HL-60 (cell line): Measurements from ENCODE around the gene RLN1.

Experiments used
- GABPA ChIP-seq: IDR thresholded peaks from 2 replicates; pipeline ENCODE4 v1.6.1; 2012; ENCODE audit warnings: low read depth
- POLR2AphosphoS5 ChIP-seq: IDR thresholded peaks from 2 replicates; pipeline ENCODE4 v1.6.1; 2012; ENCODE audit warnings: low read depth
- SPI1 ChIP-seq: IDR thresholded peaks from 2 replicates; pipeline ENCODE4 v1.6.1; 2012; ENCODE audit warnings: low read depth, mild to moderate bottlenecking, borderline replicate concordance
- TF ChIP-seq, protein P1 (sequence below): IDR thresholded peaks from one replicate; pipeline ENCODE4 v1.5.1; 2011; ENCODE audit warnings: low read length, control low read depth, inconsistent platforms; ENCODE audit not compliant: insufficient read depth

DNA sequence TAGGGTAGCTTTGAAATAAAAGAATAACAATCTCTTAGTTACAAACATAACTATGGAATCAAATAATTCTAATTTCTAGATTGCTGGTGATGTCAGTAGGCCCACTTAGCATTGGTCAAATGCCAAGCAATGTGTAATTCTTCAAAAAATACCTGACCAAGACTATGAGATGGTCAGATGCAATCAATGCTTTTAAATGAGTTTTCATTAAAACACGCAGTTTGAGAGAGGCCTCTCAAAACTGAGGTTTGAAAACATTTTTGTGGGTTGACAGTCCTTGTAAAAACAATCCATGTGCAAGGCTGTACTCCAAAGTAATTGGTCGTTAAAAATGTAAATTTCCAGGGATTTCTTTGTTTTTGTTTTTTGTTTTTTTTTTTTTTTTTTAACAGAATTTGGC, 33.9 kb downstream of the RLN1 start:
- TF ChIP-seq POLR2AphosphoS5 (no peak), SPI1 (no peak), GABPA (no peak)
- TF ChIP-seq, protein P1, sequence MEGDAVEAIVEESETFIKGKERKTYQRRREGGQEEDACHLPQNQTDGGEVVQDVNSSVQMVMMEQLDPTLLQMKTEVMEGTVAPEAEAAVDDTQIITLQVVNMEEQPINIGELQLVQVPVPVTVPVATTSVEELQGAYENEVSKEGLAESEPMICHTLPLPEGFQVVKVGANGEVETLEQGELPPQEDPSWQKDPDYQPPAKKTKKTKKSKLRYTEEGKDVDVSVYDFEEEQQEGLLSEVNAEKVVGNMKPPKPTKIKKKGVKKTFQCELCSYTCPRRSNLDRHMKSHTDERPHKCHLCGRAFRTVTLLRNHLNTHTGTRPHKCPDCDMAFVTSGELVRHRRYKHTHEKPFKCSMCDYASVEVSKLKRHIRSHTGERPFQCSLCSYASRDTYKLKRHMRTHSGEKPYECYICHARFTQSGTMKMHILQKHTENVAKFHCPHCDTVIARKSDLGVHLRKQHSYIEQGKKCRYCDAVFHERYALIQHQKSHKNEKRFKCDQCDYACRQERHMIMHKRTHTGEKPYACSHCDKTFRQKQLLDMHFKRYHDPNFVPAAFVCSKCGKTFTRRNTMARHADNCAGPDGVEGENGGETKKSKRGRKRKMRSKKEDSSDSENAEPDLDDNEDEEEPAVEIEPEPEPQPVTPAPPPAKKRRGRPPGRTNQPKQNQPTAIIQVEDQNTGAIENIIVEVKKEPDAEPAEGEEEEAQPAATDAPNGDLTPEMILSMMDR = no peak
